ENCODE data around the gene RHOH.

GRCh38 chr4:40180356-40180755 is 16.5 kb upstream of the RHOH start:
- TF ChIP-seq CTCF (IDR thresholded peaks at IDR 0.05; ENCODE audit: low read depth, low read length, poor library complexity, severe bottlenecking): no peak
- TF ChIP-seq EZH2phosphoT487 (IDR thresholded peaks at IDR 0.05; ENCODE audit: borderline replicate concordance, low read length): no peak

All from DOHH2 (cell line).